CD4-positive, alpha-beta memory T cell (primary cell): ENCODE measurements around the gene XPNPEP3. TPM values are rescaled to one million over a fixed set of nuclear protein-coding genes. Genes with fewer than 3 reads are reported as not detected.
A peak's percentile ranks its signal among the peaks of the same experiment; 100 is the strongest.

ENCODE experiments used
- CTCF ChIA-PET: fragments of 350-600 bp; sonication (Branson Sonifier 250); formaldehyde crosslinking; loops from one replicate; lab custom pipeline; 2021; ENCODE audit warnings: inconsistent platforms; ENCODE audit not compliant: partially characterized antibody; lab: Charles Lee
- POLR2A ChIA-PET: fragments of 350-600 bp; sonication (Branson Sonifier 250); formaldehyde crosslinking; loops from one replicate; lab custom pipeline; 2021; ENCODE audit not compliant: partially characterized antibody; lab: Charles Lee
- DNase-seq, 5 donors: peaks; one replicate each; pipeline versions ENCODE4 v3.0.0 to v3.0.0-alpha.2; 2020 to 2022; ENCODE audit warnings: mixed read lengths in 1 of 5
- H3K27ac ChIP-seq: one replicate; pipeline ENCODE4 v1.7.0; 2013; ENCODE audit warnings: low read depth, low read length
- H3K27me3 ChIP-seq: 2 replicates; pipeline ENCODE4 v1.7.0; 2013; ENCODE audit warnings: mild to moderate bottlenecking, low read length, moderate library complexity; ENCODE audit not compliant: insufficient read depth
- H3K36me3 ChIP-seq: 2 replicates; pipeline ENCODE4 v1.7.0; 2013; ENCODE audit warnings: mild to moderate bottlenecking, low read length, moderate library complexity; ENCODE audit not compliant: insufficient read depth
- H3K4me1 ChIP-seq: 2 replicates; pipeline ENCODE4 v1.7.0; 2013; ENCODE audit warnings: mild to moderate bottlenecking, low read length, moderate library complexity; ENCODE audit not compliant: insufficient read depth
- H3K4me3 ChIP-seq, 2 donors: one replicate each; pipeline ENCODE4 v1.7.0; 2013; ENCODE audit warnings: low read length in 2 of 2, mild to moderate bottlenecking in 1 of 2
- H3K9me3 ChIP-seq, 2 donors: one replicate each; pipeline ENCODE4 v1.7.0; 2013; ENCODE audit warnings: low read length in 2 of 2, control low read depth in 1 of 2; ENCODE audit not compliant: control insufficient read depth in 1 of 2
- H3K27ac Mint-ChIP-seq, 7 donors: one replicate each; pipeline ENCODE4 v1.8.0; 2020 to 2021; ENCODE audit warnings: mixed read lengths in 7 of 7, mild to moderate bottlenecking in 6 of 7, inconsistent platforms in 3 of 7, moderate library complexity in 3 of 7
- H3K27me3 Mint-ChIP-seq, 2 donors: one replicate each; pipeline ENCODE4 v1.8.0; 2020 to 2021; ENCODE audit warnings: mixed read lengths in 2 of 2
- H3K36me3 Mint-ChIP-seq, 2 donors: one replicate each; pipeline ENCODE4 v1.8.0; 2020 to 2021; ENCODE audit warnings: mixed read lengths in 2 of 2, inconsistent platforms in 1 of 2, mild to moderate bottlenecking in 1 of 2
- H3K4me1 Mint-ChIP-seq, 4 donors: one replicate each; pipeline ENCODE4 v1.8.0; 2020 to 2021; ENCODE audit warnings: mixed read lengths in 4 of 4, mild to moderate bottlenecking in 1 of 4
- H3K4me3 Mint-ChIP-seq, 8 donors: one replicate each; pipeline ENCODE4 v1.8.0; 2020 to 2021; ENCODE audit warnings: mixed read lengths in 8 of 8, mild to moderate bottlenecking in 7 of 8, moderate library complexity in 6 of 8, inconsistent platforms in 3 of 8
- H3K9me3 Mint-ChIP-seq, 8 donors: one replicate each; pipeline ENCODE4 v1.8.0; 2020 to 2021; ENCODE audit warnings: mixed read lengths in 8 of 8, mild to moderate bottlenecking in 5 of 8, inconsistent platforms in 3 of 8, moderate library complexity in 1 of 8
- intact Hi-C: fragments of 100-400 bp; cut with micrococcal nuclease; formaldehyde crosslinking; loops from one replicate; pipeline ENCODE4 v1.15.1; 2023
- polyA plus RNA-seq, 2 donors: library from polyadenylated mRNA; unstranded; fragments of 300-500 nt; fragmentation: Illumina TruSeq; gene quantifications; one replicate each; pipeline ENCODE4 v1.2.3, GENCODE V29; 2021
- total RNA-seq, 2 experiments: library from RNA; stranded (reverse); gene quantifications; one replicate each; pipeline ENCODE4 v1.2.3, GENCODE V29; 2021

XPNPEP3 gene
- 10 to 100 TPM; 18.6 to 20.0 TPM for total RNA-seq
- 1 to 10 TPM; 3.7 to 9.0 TPM for polyA plus RNA-seq

GRCh38 chr22:40856513-40857308 lies at the start of gene XPNPEP3, which contains the start of gene ST13:
XPNPEP3 (plus strand) TSS chr22:40857148; CDS start chr22:40857182, 34 bp downstream.
ST13 (minus strand) TSS chr22:40856639; CDS start chr22:40856540, 99 bp downstream.
- Mint-ChIP-seq H3K4me1 (peaks cover 23 to 66% (median 45%) of the 10 kb centered on the region in 4 donors), H3K36me3 (peaks cover 7 to 33% of the 10 kb centered on the region in 2 donors), H3K27me3 (peaks cover 0 to 2% of the 10 kb centered on the region in 2 donors), H3K9me3 (peaks cover 0 to 7% (median 0%) of the 10 kb centered on the region in 8 donors), H3K27ac (peak within 1 kb of the TSS; percentile 98 to 100 (median 100)), H3K4me3 (peak within 1 kb of the TSS; percentile 96 to 99 (median 98))
- Histone ChIP-seq H3K36me3 (peaks cover 4% of the 10 kb centered on the region), H3K27me3 (no peaks in the 10 kb centered on the region), H3K4me1 (peaks cover 53% of the 10 kb centered on the region), H3K27ac (peak within 1 kb of the TSS; percentile 99), H3K4me3 (peak within 1 kb of the TSS; percentile 72 to 100), H3K9me3 (no peaks in the 10 kb centered on the region)
- POLR2A ChIA-PET, result interaction anchor here (0.5 to 4.3 kb wide), 28 partner anchors 10 to 1773 kb away, joined by 3 to 28 read pairs (median 4); partner anchors contain the start of genes ACO2, ATF4, CBX7 and EP300
- DNase-seq, result peak; percentile 97 to 98 (median 98)
- CTCF ChIA-PET, result interaction anchor here (0.7 to 1.6 kb wide), 9 partner anchors 34 to 525 kb away, joined by 3 to 5 read pairs (median 3); partner anchors contain the start of gene TEF
- intact Hi-C loops, result loop anchor here (1.0 to 5.0 kb wide), 9 partner anchors 16 to 430 kb away; partner anchors contain the start of genes EP300, L3MBTL2, MRTFA and RANGAP1

GRCh38 chr22:40808018-40808841 lies 48.7 kb upstream of the XPNPEP3 start:
- POLR2A ChIA-PET, result no interaction called here
- CTCF ChIA-PET, result interaction anchor here (2.3 kb wide), 1 partner anchor 125 kb away, joined by 6 read pairs; no protein-coding TSS in a partner anchor
- DNase-seq, result no peak
- H3K4me1 Mint-ChIP-seq, result peaks cover 2 to 17% (median 5%) of the 10 kb centered on the region in 4 donors
- Histone ChIP-seq H3K36me3 (no peaks in the 10 kb centered on the region), H3K9me3 (no peaks in the 10 kb centered on the region), H3K27me3 (no peaks in the 10 kb centered on the region), H3K4me1 (no peaks in the 10 kb centered on the region), H3K4me3 (no peak overlapping the region), H3K27ac (no peak overlapping the region)
- intact Hi-C loops, result no loop called here
- H3K9me3 Mint-ChIP-seq, result no peaks in the 10 kb centered on the region
- peaks cover 3 to 9% of the 10 kb centered on the region in 2 donors for H3K36me3 Mint-ChIP-seq
- H3K27ac Mint-ChIP-seq, result peak overlapping the region in 3 of 7 donors; percentile 3 to 43 (median 25)
- no peak overlapping the region for H3K4me3 Mint-ChIP-seq
- no peaks in the 10 kb centered on the region for H3K27me3 Mint-ChIP-seq

GRCh38 chr22:40813912-40814315 lies 43.0 kb upstream of the XPNPEP3 start:
- Mint-ChIP-seq H3K9me3 (no peaks in the 10 kb centered on the region), H3K27me3 (no peaks in the 10 kb centered on the region), H3K4me1 (peaks cover 31 to 43% (median 33%) of the 10 kb centered on the region in 4 donors), H3K4me3 (no peak overlapping the region), H3K36me3 (peaks cover 6 to 14% of the 10 kb centered on the region in 2 donors), H3K27ac (peak overlapping the region in 2 of 7 donors; percentile 0 to 7)
- ChIA-PET POLR2A (interaction anchor here (0.6 kb wide), 1 partner anchor 1429 kb away, joined by 4 read pairs; no protein-coding TSS in a partner anchor), CTCF (no interaction called here)
- DNase-seq, result no peak
- H3K4me3 ChIP-seq, result no peak overlapping the region
- no peak overlapping the region for H3K27ac ChIP-seq
- H3K36me3 ChIP-seq, result no peaks in the 10 kb centered on the region
- peaks cover 18% of the 10 kb centered on the region for H3K4me1 ChIP-seq
- H3K9me3 ChIP-seq, result no peaks in the 10 kb centered on the region
- intact Hi-C loops, result no loop called here
- H3K27me3 ChIP-seq, result no peaks in the 10 kb centered on the region

- intact Hi-C loops, result loop anchor here (2.0 to 5.0 kb wide), 3 partner anchors 80 to 181 kb away; partner anchors contain the start of genes MRTFA and RBX1
- Histone ChIP-seq H3K4me1 (peaks cover 27% of the 10 kb centered on the region), H3K9me3 (no peaks in the 10 kb centered on the region), H3K4me3 (peak overlapping the region in 1 of 2 donors; percentile 92), H3K27ac (no peak overlapping the region), H3K36me3 (no peaks in the 10 kb centered on the region), H3K27me3 (no peaks in the 10 kb centered on the region)
- ChIA-PET POLR2A (interaction anchor here (1.1 to 3.0 kb wide), 2 partner anchors 40 to 106 kb away, joined by 3 to 28 read pairs; partner anchors contain the start of genes ST13 and XPNPEP3), CTCF (interaction anchor here (0.9 to 3.8 kb wide), 4 partner anchors 8 to 135 kb away, joined by 3 to 20 read pairs (median 4); partner anchors contain the start of gene XPNPEP3)
- Mint-ChIP-seq H3K4me1 (peaks cover 33 to 48% (median 38%) of the 10 kb centered on the region in 4 donors), H3K36me3 (peaks cover 6 to 9% of the 10 kb centered on the region in 2 donors), H3K4me3 (peak overlapping the region; percentile 92 to 99 (median 97)), H3K27me3 (no peaks in the 10 kb centered on the region), H3K27ac (peak overlapping the region; percentile 82 to 98 (median 95)), H3K9me3 (no peaks in the 10 kb centered on the region)
- no peak for DNase-seq
Observed at GRCh38 chr22:40817737-40818136, 39.2 kb upstream of the XPNPEP3 start.

- H3K4me3 ChIP-seq, result peak overlapping the region; percentile 92 to 95
- CTCF ChIA-PET, result interaction anchor here (0.7 to 3.8 kb wide), 6 partner anchors 8 to 135 kb away, joined by 3 to 20 read pairs (median 4); partner anchors contain the start of gene XPNPEP3
- peak overlapping the region; percentile 81 for H3K27ac ChIP-seq
- peaks cover 27% of the 10 kb centered on the region for H3K4me1 ChIP-seq
- H3K36me3 ChIP-seq, result no peaks in the 10 kb centered on the region
- no peaks in the 10 kb centered on the region for H3K27me3 ChIP-seq
- H3K36me3 Mint-ChIP-seq, result peaks cover 6 to 9% of the 10 kb centered on the region in 2 donors
- DNase-seq, result peak in 4 of 5 donors; percentile 13 to 54 (median 24)
- intact Hi-C loops, result loop anchor here (2.0 to 5.0 kb wide), 3 partner anchors 79 to 181 kb away; partner anchors contain the start of genes MRTFA and RBX1
- POLR2A ChIA-PET, result interaction anchor here (0.8 to 3.0 kb wide), 4 partner anchors 39 to 468 kb away, joined by 3 to 28 read pairs (median 4); partner anchors contain the start of genes RANGAP1, ST13 and XPNPEP3
- no peaks in the 10 kb centered on the region for H3K9me3 Mint-ChIP-seq
- peaks cover 31 to 48% (median 38%) of the 10 kb centered on the region in 4 donors for H3K4me1 Mint-ChIP-seq
- peak overlapping the region; percentile 92 to 99 (median 97) for H3K4me3 Mint-ChIP-seq
- peak overlapping the region; percentile 82 to 98 (median 95) for H3K27ac Mint-ChIP-seq
- H3K27me3 Mint-ChIP-seq, result no peaks in the 10 kb centered on the region
- no peaks in the 10 kb centered on the region for H3K9me3 ChIP-seq
Observed at GRCh38 chr22:40818192-40818746, 38.7 kb upstream of the XPNPEP3 start.
